CD4-positive, alpha-beta T cell treated with Interleukin-6 at 100 ng/mL for 8 hours (primary cell): ENCODE results near the gene DMWD.

Source experiments
- DNase-seq: peaks from one replicate; pipeline ENCODE4 v3.0.0-alpha.2; 2020; ENCODE audit warnings: mixed read lengths, low spot score

Gene DMWD

GRCh38 chr19:45745606-45746005 lies 47.0 kb downstream of the DMWD start:
- DNase-seq = no peak

- DNase-seq = no peak
Measured at GRCh38 chr19:45742969-45743368, 49.7 kb downstream of the DMWD start.

GRCh38 chr19:45739498-45740439 lies 52.9 kb downstream of the DMWD start:
- no peak for DNase-seq

GRCh38 chr19:45733160-45733810 lies 59.4 kb downstream of the DMWD start, which contains the start of gene MEIOSIN:
MEIOSIN (plus strand) TSS chr19:45733439; CDS start chr19:45735377, 1,938 bp downstream.
- no peak for DNase-seq
